Measurements from ENCODE around the gene NAGS.
"Not testable (repeated sequence)": the region's sequence is repeated elsewhere in the genome, so short reads cannot be mapped to it uniquely, and the experiment has no call there.

NAGS gene, protein sequence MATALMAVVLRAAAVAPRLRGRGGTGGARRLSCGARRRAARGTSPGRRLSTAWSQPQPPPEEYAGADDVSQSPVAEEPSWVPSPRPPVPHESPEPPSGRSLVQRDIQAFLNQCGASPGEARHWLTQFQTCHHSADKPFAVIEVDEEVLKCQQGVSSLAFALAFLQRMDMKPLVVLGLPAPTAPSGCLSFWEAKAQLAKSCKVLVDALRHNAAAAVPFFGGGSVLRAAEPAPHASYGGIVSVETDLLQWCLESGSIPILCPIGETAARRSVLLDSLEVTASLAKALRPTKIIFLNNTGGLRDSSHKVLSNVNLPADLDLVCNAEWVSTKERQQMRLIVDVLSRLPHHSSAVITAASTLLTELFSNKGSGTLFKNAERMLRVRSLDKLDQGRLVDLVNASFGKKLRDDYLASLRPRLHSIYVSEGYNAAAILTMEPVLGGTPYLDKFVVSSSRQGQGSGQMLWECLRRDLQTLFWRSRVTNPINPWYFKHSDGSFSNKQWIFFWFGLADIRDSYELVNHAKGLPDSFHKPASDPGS

GRCh38 chr17:44004077-44004760, at the start of gene NAGS:
TSS of gene NAGS (plus strand) at chr17:44004622. CDS start at chr17:44004664, 42 bp downstream.
- no peak for DNase-seq (ENCODE audit: low read depth)
- TF ChIP-seq, protein P1, sequence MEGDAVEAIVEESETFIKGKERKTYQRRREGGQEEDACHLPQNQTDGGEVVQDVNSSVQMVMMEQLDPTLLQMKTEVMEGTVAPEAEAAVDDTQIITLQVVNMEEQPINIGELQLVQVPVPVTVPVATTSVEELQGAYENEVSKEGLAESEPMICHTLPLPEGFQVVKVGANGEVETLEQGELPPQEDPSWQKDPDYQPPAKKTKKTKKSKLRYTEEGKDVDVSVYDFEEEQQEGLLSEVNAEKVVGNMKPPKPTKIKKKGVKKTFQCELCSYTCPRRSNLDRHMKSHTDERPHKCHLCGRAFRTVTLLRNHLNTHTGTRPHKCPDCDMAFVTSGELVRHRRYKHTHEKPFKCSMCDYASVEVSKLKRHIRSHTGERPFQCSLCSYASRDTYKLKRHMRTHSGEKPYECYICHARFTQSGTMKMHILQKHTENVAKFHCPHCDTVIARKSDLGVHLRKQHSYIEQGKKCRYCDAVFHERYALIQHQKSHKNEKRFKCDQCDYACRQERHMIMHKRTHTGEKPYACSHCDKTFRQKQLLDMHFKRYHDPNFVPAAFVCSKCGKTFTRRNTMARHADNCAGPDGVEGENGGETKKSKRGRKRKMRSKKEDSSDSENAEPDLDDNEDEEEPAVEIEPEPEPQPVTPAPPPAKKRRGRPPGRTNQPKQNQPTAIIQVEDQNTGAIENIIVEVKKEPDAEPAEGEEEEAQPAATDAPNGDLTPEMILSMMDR (IDR thresholded peaks at IDR 0.05; ENCODE audit: control insufficient read depth, extremely low read depth, insufficient read depth), result no peak
- no peak within 1 kb of the TSS for H3K4me3 ChIP-seq (ENCODE audit: low read depth, low read length)

GRCh38 chr17:43956222-43956621, 48.2 kb upstream of the NAGS start:
- DNase-seq (ENCODE audit: low read depth), result no peak
- TF ChIP-seq, protein P1 (IDR thresholded peaks at IDR 0.05; ENCODE audit: control insufficient read depth, extremely low read depth, insufficient read depth), result no peak
- H3K4me3 ChIP-seq (ENCODE audit: low read depth, low read length), result no peak overlapping the region

- TF ChIP-seq, protein P1 (IDR thresholded peaks at IDR 0.05; ENCODE audit: control insufficient read depth, extremely low read depth, insufficient read depth), result no peak
- no peak overlapping the region for H3K4me3 ChIP-seq (ENCODE audit: low read depth, low read length)
- DNase-seq (ENCODE audit: low read depth), result no peak
Measured at GRCh38 chr17:43958748-43959352, 45.6 kb upstream of the NAGS start.

DNA sequence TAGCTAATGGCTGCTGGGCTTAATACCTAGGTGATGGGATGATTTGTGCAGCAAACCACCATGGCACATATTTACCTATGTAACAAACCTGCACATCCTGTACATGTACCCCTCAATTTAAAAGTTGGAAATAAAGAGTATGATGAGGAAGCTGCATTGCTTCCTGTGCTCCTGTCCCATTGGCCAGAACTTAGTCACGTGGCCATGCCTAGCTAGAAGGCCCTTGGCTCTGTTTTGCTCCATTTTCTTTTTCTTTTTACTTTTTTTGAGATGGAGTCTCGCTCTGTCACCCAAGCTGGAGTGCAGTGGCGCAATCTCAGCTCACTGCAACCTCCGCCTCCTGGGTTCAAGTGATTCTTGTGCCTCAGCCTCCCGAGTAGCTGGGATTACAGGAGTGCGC, 43.1 kb upstream of the NAGS start:
- not testable (repeated sequence) for DNase-seq (ENCODE audit: low read depth); H3K4me3 ChIP-seq (ENCODE audit: low read depth, low read length)

DNA sequence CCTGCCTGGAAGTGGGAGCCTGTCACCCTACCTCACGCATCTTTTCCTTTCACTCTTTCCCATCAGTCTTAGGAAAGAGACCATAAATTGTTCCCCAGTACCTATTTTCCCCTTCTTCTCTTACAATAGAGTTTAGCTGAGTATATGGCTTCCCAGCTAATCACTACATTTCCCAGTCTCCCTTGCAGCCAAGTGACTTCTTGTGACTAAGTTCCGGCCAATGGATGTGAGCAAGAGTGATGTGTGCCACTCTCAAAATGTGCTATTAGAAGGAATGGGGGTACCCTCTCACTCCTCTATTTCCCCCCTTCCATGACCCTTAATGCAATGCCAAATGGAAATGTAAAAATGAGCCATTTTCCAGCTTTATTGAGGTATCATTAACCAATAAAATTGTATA, 42.5 kb upstream of the NAGS start:
- DNase-seq (ENCODE audit: low read depth), result no peak
- TF ChIP-seq, protein P1 (IDR thresholded peaks at IDR 0.05; ENCODE audit: control insufficient read depth, extremely low read depth, insufficient read depth), result no peak
- no peak overlapping the region for H3K4me3 ChIP-seq (ENCODE audit: low read depth, low read length)

DNA sequence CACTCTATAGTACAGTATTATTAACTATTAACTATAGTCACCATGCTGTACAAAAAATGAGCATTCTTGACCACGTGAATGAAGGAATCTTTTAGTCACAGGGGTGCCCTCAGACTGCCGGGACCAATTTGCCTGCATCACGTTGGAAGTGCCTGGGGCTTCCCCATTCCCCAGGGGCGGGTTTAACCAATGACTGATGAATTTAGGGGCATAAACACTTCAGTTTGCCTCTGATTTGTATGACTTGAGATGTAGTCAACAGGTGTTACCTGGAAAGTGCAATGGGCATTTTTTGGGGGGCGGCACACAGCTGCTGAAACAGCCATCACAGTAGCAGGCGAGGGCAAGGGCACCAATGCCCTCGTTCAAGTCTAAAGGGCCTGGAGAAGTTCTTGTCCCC, 41.9 kb upstream of the NAGS start:
- DNase-seq (ENCODE audit: low read depth), result no peak
- TF ChIP-seq, protein P1 (IDR thresholded peaks at IDR 0.05; ENCODE audit: control insufficient read depth, extremely low read depth, insufficient read depth), result no peak
- no peak overlapping the region for H3K4me3 ChIP-seq (ENCODE audit: low read depth, low read length)

DNA sequence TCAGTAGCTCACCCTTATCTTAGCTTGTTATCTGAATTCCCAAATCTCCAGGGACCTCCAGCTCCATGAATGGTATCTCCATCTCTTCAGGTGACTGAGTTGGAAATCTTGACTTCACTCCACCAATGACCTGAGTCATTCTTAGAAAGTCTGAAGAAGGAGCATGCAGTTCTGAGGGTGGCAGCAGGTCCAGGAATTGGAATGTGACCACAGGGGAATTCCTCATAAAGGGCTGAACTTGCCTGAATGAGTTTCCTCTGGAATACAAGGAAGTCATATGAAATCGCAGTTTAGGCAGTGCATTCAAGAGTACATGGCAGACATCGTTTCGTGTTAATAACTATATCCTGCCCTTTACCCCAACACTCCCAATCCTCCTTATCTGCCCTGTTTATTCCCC, 38.1 kb upstream of the NAGS start:
- H3K4me3 ChIP-seq (ENCODE audit: low read depth, low read length), result no peak overlapping the region
- no peak for DNase-seq (ENCODE audit: low read depth)
- TF ChIP-seq, protein P1 (IDR thresholded peaks at IDR 0.05; ENCODE audit: control insufficient read depth, extremely low read depth, insufficient read depth), result no peak
